ENCODE results near the gene NAPA.

NAPA gene

GRCh38 chr19:47479701-47480503, 35.0 kb downstream of the NAPA start:
- no peak overlapping the region for H3K27ac ChIP-seq
- no peak overlapping the region for H3K4me2 ChIP-seq
- no peak overlapping the region for H3K9ac ChIP-seq
- H3K36me3 ChIP-seq (ENCODE audit: insufficient read depth): no peaks in the 10 kb centered on the region
- H2AFZ ChIP-seq (ENCODE audit: low read depth): no peak overlapping the region
- peaks cover 10% of the 10 kb centered on the region for H3K27me3 ChIP-seq (ENCODE audit: insufficient read depth, low read depth)
- no peaks in the 10 kb centered on the region for H3K79me2 ChIP-seq (ENCODE audit: insufficient read depth, low read depth)
- no peaks in the 10 kb centered on the region; the same call in 1 of the 2 replicates for H4K20me1 ChIP-seq (ENCODE audit: insufficient read depth)
- H3K4me1 ChIP-seq (ENCODE audit: low read depth, poor library complexity, severe bottlenecking): peaks cover 5% of the 10 kb centered on the region
- no peak overlapping the region for H3K4me3 ChIP-seq (IDR thresholded peaks at IDR 0.05; ENCODE audit: insufficient read depth, low read depth, low read length)
- no peak for TF ChIP-seq CTCF (conservative IDR thresholded peaks at IDR 0.05; ENCODE audit: low read depth, low read length)

GRCh38 chr19:47476438-47476972, 38.4 kb downstream of the NAPA start:
- Histone ChIP-seq H3K4me2 (no peak overlapping the region), H3K9ac (no peak overlapping the region), H3K27me3 (ENCODE audit: insufficient read depth, low read depth) (peaks cover 32% of the 10 kb centered on the region), H3K79me2 (ENCODE audit: insufficient read depth, low read depth) (no peaks in the 10 kb centered on the region), H3K4me1 (ENCODE audit: low read depth, poor library complexity, severe bottlenecking) (peaks cover 4% of the 10 kb centered on the region), H4K20me1 (ENCODE audit: insufficient read depth) (no peaks in the 10 kb centered on the region; the same call in 1 of the 2 replicates), H2AFZ (ENCODE audit: low read depth) (no peak overlapping the region), H3K4me3 (IDR thresholded peaks at IDR 0.05; ENCODE audit: insufficient read depth, low read depth, low read length) (no peak overlapping the region), H3K36me3 (ENCODE audit: insufficient read depth) (no peaks in the 10 kb centered on the region), H3K27ac (no peak overlapping the region)
- TF ChIP-seq CTCF (conservative IDR thresholded peaks at IDR 0.05; ENCODE audit: low read depth, low read length): no peak

- Histone ChIP-seq H2AFZ (ENCODE audit: low read depth) (no peak overlapping the region), H3K9ac (no peak overlapping the region), H3K79me2 (ENCODE audit: insufficient read depth, low read depth) (no peaks in the 10 kb centered on the region), H3K36me3 (ENCODE audit: insufficient read depth) (no peaks in the 10 kb centered on the region), H3K4me2 (no peak overlapping the region), H3K27me3 (ENCODE audit: insufficient read depth, low read depth) (peaks cover 43% of the 10 kb centered on the region), H3K4me1 (ENCODE audit: low read depth, poor library complexity, severe bottlenecking) (peaks cover 4% of the 10 kb centered on the region), H4K20me1 (ENCODE audit: insufficient read depth) (no peaks in the 10 kb centered on the region; the same call in 1 of the 2 replicates), H3K4me3 (IDR thresholded peaks at IDR 0.05; ENCODE audit: insufficient read depth, low read depth, low read length) (no peak overlapping the region), H3K27ac (no peak overlapping the region)
- no peak for TF ChIP-seq CTCF (conservative IDR thresholded peaks at IDR 0.05; ENCODE audit: low read depth, low read length)
Observed at GRCh38 chr19:47475465-47475864, 39.4 kb downstream of the NAPA start.

- Histone ChIP-seq H3K9ac (no peak overlapping the region), H3K27me3 (ENCODE audit: insufficient read depth, low read depth) (peaks cover 63% of the 10 kb centered on the region), H4K20me1 (ENCODE audit: insufficient read depth) (no peaks in the 10 kb centered on the region; the same call in 1 of the 2 replicates), H2AFZ (ENCODE audit: low read depth) (no peak overlapping the region), H3K79me2 (ENCODE audit: insufficient read depth, low read depth) (no peaks in the 10 kb centered on the region), H3K4me1 (ENCODE audit: low read depth, poor library complexity, severe bottlenecking) (peaks cover 4% of the 10 kb centered on the region), H3K4me3 (IDR thresholded peaks at IDR 0.05; ENCODE audit: insufficient read depth, low read depth, low read length) (no peak overlapping the region), H3K27ac (no peak overlapping the region), H3K36me3 (ENCODE audit: insufficient read depth) (no peaks in the 10 kb centered on the region), H3K4me2 (no peak overlapping the region)
- no peak for TF ChIP-seq CTCF (conservative IDR thresholded peaks at IDR 0.05; ENCODE audit: low read depth, low read length)
Observed at GRCh38 chr19:47473336-47473735, 41.5 kb downstream of the NAPA start.

Measured in KMS-11 (cell line).